GM15510 (cell line): ENCODE measurements around the gene MELK.

Source experiments
- POLR2A ChIP-seq: IDR thresholded peaks from 3 replicates; pipeline ENCODE4 v1.6.1; 2011; ENCODE audit warnings: borderline replicate concordance; ENCODE audit not compliant: insufficient read length; ENCODE audit errors: extremely low read depth

MELK gene

GRCh38 chr9:36637491-36638270 lies 65.0 kb downstream of the MELK start:
- TF ChIP-seq POLR2A = no peak

- peak; percentile 6 for TF ChIP-seq POLR2A
Measured at GRCh38 chr9:36640771-36641381, 68.2 kb downstream of the MELK start.

- TF ChIP-seq POLR2A = no peak
Measured at GRCh38 chr9:36642817-36643216, 70.1 kb downstream of the MELK start.

- TF ChIP-seq POLR2A = no peak
Measured at GRCh38 chr9:36656842-36657241, 84.1 kb downstream of the MELK start.

GRCh38 chr9:36659500-36659899 lies 86.8 kb downstream of the MELK start:
- no peak for TF ChIP-seq POLR2A

GRCh38 chr9:36664806-36665205 lies 92.1 kb downstream of the MELK start:
- no peak for TF ChIP-seq POLR2A

- no peak for TF ChIP-seq POLR2A
Measured at GRCh38 chr9:36665387-36665786, 92.7 kb downstream of the MELK start.

GRCh38 chr9:36665921-36666431 lies 93.3 kb downstream of the MELK start:
- no peak for TF ChIP-seq POLR2A

- TF ChIP-seq POLR2A = no peak
Measured at GRCh38 chr9:36671561-36671960, 98.9 kb downstream of the MELK start.

- TF ChIP-seq POLR2A = no peak
Measured at GRCh38 chr9:36676091-36676490, 103.4 kb downstream of the MELK start.

GRCh38 chr9:36676778-36677485 lies 104.2 kb downstream of the MELK start:
- TF ChIP-seq POLR2A = no peak

- no peak for TF ChIP-seq POLR2A
Measured at GRCh38 chr9:36677611-36678010, 104.9 kb downstream of the MELK start.

GRCh38 chr9:36679710-36680109 lies 107.0 kb downstream of the MELK start:
- TF ChIP-seq POLR2A = no peak

- TF ChIP-seq POLR2A = no peak
Measured at GRCh38 chr9:36686471-36686870, 113.8 kb downstream of the MELK start.

- TF ChIP-seq POLR2A = no peak
Measured at GRCh38 chr9:36690412-36691168, 117.9 kb downstream of the MELK start.
